NCI-H526 (cell line): ENCODE data around the gene GALP.
"Not testable (repeated sequence)": the region's sequence is repeated elsewhere in the genome, so short reads cannot be mapped to it uniquely, and the experiment has no call there.

ENCODE experiments used
- DNase-seq, 2 experiments: peaks; one replicate each; lab custom pipeline; 2025; lab: John Stamatoyannopoulos, UW

The GALP gene

DNA sequence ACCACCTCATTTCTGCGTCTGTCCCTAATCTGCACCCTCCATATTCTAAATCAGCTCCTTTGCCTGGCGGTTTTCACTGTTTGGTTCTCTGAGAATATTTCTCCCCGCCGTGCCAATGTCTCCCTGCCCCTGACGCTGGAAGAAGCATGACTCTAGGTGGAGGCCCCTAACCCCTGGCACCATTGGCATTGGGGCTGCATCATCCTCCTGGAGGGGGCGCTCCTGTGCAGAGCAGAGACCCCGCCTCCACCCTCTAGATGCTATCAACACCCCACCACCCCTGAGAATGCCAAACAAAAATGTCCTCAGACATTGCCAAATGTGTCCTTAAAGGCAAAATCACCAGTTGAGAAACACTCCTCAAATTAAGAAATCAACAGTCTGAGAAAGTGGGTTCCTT, 15.3 kb downstream of the GALP start:
- DNase-seq, result no peak

DNA sequence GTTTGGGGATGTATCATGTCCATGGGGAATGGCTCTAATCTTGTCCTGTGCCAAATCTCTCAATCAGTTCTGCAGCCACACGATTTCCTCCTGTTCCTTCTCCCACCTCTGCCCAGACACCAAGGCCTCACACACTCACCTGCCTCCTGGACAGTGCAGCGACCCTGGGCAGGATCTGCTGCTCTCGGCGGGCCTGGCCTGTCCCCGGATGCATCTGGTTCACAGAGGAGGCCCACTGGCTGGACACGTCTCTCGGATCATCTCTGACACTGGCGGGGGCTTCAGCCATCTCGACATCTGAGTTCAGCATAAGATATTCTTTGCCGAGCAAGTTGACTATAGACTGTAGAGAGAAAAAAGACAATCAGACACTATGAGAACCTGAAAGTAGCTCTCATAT, 15.9 kb downstream of the GALP start:
- DNase-seq, result no peak

DNA sequence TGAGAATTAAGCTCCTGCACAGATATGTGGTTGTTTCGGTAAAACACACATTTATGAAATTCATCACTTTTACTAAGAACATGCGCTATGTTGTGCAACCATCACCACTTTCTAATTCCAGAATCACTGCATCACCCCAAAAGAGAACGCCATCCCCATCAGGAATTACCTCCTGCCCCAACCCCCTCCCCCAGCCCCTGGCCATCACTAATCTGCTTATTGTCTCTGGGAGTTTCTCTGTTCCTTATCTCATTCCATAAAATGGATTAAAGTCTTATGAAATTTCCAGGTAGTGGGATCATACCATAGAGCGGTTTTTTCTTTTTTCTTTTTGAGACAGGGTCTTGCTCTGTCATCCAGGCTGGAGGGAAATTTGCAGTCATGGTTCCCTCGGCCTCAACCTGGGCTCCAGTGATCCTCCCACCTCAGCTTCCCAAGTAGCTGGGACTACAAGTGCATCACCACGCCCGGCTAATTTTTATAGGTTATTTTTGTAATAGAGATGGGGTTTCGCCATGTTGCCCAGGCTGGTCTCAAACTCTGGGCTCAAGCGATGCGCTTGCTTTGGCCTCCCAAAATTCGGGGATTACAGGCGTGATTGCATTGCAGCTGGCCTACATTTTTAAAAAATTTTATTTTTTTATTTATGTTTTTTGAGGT, 18.3 kb downstream of the GALP start:
- no peak for DNase-seq

DNA sequence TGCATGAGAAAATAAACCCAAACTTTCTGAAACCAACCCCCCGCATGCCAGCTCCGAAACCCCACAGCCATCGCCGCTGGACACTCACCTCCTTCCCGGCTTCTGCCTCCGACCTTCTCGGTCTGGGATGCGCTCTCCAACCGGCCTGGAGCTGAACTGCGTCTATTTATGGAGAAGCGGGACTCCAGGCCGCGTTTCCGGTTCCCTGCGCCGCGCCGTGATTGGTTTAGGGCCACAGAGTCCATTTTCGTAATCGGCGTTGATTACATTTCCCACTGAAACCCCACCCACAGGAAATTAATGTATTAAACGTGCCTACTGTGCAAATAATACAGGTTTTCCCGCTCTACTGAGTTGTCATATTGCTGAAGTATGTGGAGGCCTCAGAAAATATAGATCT, 21.8 kb downstream of the GALP start, which contains the start of gene ZSCAN5B:
Gene ZSCAN5B (minus strand): TSS at position 138 of the 400 bp plus-strand sequence. CDS start 4,731 bp downstream, outside the sequence.
- not testable (repeated sequence) for DNase-seq

DNA sequence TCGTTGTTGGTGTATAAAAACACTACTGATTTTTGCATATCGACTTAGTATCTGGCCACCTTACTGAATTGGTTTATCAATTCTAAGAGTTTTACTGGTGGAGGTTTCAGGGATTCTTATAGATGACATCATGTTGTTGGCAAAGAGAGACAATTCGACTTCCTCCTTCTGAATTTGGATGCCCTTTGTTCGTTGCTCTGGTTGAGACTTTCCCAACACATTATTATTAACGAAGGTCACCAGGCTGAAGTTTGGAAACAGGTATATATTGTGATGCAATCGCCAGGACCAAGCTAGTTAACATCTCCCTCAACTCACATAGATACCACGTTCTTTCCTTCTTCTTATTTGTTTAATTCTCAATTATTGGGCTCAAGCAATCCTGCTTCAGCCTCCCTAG, 23.9 kb downstream of the GALP start:
- DNase-seq, result no peak

DNA sequence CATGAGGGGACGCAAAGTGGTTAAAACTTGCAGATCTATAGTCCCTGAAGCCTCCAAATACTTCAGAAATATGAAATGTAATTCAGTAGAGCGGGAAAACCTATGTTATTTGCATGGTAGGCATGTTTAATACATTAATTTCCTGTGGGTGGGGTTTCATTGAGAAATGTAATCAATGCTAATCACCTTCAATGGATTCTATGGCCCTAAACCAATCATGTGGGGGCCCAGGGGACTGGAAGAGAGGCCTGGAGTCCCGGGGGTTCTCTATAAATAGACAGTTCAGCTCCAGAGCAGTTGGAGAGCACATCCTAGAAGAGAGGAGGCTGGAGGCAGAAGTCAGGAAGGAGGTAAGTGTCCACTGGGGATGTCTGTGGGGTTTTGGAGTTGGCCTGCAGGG, 26.2 kb downstream of the GALP start, which contains the start of gene ZSCAN5C:
Gene ZSCAN5C (plus strand): TSS at position 301 of the 400 bp plus-strand sequence. CDS start 3,641 bp downstream, outside the sequence.
- DNase-seq, result no peak

DNA sequence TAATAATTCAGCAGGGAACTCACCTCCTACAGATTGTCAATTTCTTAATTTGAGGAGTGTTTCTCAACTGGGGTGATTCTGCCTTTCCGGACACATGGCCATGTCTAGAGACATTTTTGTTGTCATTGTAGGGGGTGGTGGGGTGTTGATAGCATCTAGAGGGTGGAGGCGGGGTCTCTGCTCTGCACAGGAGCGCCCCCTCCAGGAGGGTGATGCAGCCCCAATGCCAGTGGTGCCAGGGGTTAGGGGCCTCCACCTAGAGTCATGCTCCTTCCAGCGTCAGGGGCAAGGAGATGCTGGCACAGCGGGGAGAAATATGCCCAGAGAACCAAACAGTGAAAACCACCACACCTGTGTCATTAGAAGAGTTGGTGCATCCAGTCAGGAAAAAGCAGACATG, 31.8 kb downstream of the GALP start:
- not testable (repeated sequence) for DNase-seq

DNA sequence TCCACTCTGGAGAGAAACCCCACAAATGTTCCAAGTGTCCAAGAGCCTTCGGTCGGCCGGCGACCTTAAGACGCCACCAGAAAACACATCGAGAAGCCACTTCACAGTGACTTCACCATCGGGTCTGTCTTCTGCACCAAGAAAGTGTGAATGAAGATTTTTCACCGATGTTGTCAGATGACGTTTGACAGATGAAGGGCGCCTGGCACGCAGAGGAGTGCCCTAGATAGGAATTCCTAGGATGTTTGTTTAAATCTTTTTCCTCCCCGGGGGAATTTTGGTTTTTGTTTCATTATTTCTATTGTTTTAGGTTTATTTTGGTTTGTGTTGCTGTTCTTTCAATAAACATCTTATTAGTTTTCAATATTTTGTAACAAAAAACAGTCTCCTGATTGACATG, 33.3 kb downstream of the GALP start:
- no peak for DNase-seq

DNA sequence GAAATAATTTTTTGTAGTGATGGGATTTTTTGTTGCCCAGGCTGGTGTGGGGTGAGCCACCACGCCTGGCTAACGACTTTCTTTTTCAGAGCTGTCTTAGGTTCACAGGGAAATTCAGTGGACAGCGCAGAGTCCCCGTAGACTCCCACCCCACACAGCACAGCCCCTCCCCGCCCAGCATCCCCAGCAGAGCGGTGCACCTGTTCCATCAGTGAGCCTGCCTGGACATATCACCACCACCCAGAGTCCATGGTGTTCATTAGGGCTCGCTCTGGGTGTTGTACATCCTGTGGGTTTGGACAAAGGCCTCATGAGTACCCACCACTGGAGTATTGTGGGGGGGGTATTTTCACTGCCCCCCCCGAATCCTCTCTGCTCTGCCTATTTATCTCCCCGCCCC, 34.2 kb downstream of the GALP start:
- not testable (repeated sequence) for DNase-seq

DNA sequence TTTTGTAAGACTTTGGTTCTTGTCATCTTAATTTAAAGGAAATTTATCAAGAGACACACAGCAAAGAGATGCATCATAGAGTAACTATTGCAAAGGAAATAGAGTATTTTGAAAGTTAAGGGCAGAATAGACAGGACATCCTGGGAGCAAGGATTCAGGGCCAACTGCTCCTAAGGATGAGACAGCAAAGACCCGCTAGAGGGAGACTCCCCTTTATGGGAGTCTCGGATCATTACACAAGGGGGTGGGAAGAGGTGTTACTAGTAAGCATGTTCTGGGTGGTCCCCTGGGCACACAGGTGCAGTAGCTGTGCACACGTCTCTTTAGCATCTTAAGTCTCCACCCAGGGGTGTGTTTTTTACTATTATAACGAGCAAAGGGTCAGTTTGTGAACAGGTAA, 35.9 kb downstream of the GALP start:
- peak in 1 of 2 experiments; percentile 6 for DNase-seq

DNA sequence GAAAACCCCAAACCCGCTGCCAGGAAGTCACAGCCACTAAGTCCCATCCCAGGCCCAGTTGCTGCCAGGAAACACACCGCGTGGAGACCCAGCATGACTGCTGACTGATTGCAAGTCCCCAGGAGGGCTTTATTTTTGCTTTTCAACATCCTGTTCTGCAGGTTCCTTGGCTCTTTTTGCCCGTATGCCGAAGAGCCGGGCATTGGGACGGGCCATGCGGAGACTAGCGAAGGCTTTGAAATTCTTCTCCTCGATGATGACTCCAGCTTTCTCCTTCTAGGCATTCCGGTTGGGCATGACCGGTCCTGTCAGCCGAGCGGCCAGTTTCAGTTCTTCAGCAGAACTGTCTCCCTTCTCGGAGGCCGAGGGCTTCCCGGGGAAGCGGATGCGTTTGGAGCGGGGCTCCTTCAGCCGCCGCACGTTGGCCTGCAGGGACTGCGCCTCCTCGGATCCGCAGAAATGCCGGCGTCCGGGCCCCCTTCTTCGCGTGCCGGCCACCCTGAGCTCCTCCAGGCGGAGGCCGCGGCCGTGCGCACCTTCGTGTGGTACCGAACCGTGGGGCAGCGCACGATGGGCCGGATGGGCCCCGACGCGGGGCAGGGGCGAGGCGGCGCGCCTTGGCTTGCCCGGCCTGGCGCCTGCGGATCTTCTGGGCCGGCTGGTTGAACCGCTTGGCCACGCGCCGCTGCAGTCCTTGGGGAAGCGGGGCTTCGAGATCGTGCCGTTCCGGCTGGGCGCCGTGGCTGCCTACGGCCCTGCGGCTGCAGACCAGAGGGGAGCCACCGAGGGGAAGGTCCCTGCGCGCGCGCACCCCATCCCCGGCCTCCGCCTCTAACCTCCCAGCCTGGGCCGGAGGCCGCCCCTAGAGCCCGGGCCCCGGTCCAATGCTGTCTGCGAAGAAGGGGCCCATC, 41.5 kb downstream of the GALP start:
- peak in 1 of 2 experiments; percentile 46 for DNase-seq

DNA sequence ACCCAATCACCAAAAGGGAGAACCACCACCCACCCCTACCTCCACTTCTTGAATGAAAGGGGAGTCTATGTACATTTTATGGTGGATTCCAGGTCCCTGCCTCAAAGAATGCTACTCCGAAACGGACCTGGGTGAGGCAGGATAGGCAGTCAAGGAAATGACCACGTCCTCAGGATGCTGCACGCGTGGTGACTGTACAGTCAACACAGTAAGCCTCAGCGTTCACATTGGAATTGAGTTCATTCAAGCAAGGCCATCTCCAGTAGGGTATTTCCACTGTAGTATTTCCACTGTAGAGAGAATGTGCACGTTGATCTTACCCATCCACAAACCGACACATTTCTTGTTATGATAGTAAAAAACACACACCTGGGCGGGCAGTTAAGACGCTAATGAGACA, 43.2 kb downstream of the GALP start:
- no peak for DNase-seq

DNA sequence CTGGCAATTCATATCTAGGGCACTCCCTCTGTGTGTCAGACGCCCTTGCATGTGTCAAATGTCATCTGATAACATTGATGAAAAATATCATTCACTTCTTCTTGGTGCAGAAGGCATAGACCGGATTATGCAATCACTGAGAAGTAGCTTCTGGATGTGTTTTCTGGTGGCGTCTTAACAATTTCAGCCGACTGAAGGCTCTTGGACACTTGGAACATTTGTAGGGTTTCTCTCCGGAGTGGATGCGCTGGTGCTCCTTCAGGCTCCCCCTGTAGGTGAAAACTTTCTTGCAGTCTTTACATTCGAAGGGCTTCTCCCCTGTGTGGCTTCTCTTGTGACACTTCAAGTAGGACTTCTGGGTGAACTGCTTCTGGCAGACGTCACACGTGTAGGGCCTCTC, 45.6 kb downstream of the GALP start:
- peak in 1 of 2 experiments; percentile 25 for DNase-seq

DNA sequence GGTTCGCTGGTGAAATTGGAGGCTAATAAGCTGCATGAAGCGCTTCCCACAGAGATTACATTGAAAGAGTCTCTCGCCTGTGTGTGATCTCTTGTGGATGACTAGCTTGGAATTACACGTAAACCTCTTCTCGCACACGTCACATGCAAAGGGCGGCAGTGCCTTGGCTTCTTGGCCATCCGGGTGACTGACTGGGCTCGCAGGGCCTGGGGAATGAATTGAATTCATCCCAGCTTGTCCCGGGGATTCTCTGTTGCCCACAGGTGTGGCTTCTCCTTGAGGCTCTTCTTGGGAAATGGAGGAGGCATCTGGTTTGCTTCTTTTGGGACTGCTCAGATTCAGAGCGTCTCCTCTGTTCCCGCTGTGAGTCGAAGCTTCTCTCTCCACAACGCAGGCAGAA, 46.0 kb downstream of the GALP start:
- no peak for DNase-seq

DNA sequence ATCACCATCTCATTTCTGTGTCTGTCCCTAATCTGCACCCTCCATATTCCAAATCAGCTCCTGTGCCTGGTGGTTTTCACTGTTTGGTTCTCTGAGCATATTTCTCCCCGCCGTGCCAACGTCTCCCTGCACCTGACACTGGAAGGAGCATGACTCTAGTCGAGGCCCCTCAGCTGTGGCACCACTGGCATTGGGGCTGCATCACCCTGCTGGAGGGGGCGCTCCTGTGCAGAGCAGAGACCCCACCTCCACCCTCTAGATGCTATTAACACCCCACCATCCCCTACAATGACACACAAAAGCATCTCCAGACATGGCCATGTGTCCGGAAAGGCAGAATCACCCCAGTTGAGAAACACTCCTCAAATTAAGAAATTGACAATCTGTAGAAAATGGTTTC, 47.1 kb downstream of the GALP start:
- no peak for DNase-seq

DNA sequence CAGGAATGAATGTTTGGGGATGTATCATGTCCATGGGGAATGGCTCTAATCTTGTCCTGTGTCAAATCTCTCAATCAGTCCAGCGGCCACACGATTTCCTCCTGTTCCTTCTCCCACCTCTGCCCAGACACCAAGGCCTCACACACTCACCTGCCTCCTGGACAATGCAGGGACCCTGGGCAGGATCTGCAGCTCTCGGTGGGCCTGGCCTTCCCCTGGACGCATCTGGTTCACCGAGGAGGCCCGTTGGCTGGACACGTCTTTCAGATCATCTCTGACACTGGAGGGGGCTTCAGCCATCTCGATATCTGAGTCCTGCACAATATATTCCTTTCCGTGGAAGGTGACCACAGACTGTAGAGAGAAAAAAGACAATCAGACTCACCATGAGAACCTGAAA, 47.7 kb downstream of the GALP start:
- no peak for DNase-seq
